Peyer's patch (tissue), 4 donors: Measurements from ENCODE around the gene ARHGAP31. TPM values are rescaled to one million over a fixed set of nuclear protein-coding genes. Genes with fewer than 3 reads are reported as not detected.

Experiments used
- DNase-seq, 3 donors: peaks; one replicate each; pipeline ENCODE4 v3.0.0-alpha.2; 2017 to 2019
- H3K27ac ChIP-seq, 4 donors: fragments of 200-600 bp; sonication (generic); one replicate each; pipeline ENCODE4 v1.5.1; 2016 to 2019
- H3K27me3 ChIP-seq, 2 donors: fragments of 200-600 bp; sonication (generic); one replicate each; pipeline ENCODE4 v1.5.1; 2019
- H3K36me3 ChIP-seq, 3 donors: fragments of 200-600 bp; sonication (generic); one replicate each; pipeline ENCODE4 v1.5.1; 2016 to 2019
- H3K4me1 ChIP-seq, 4 donors: fragments of 200-600 bp; sonication (generic); one replicate each; pipeline ENCODE4 v1.5.1; 2016 to 2019
- H3K4me3 ChIP-seq, 4 donors: fragments of 200-600 bp; sonication (generic); 1 replicate in 3 of 4; 2 replicates in 1 of 4; pipeline ENCODE4 v1.5.1; 2016 to 2019; ENCODE audit warnings: mild to moderate bottlenecking in 1 of 4
- H3K9me3 ChIP-seq, 4 donors: fragments of 200-600 bp; sonication (generic); one replicate each; pipeline ENCODE4 v1.5.1; 2016 to 2019; ENCODE audit warnings: mild to moderate bottlenecking in 1 of 4
- CTCF ChIP-seq, 6 experiments: fragments of 450-650 bp in 4 of 6; fragments of 200-600 bp in 2 of 6; sonication (generic) in 1 of 6; IDR thresholded peaks; one replicate each; pipeline ENCODE4 v1.5.1; 2017 to 2019; ENCODE audit warnings: antibody characterized with exemption in 6 of 6, mild to moderate bottlenecking in 3 of 6, moderate library complexity in 1 of 6
- POLR2A ChIP-seq, 2 donors: fragments of 450-650 bp; IDR thresholded peaks; one replicate each; pipeline ENCODE4 v1.5.1; 2017; ENCODE audit warnings: antibody characterized with exemption in 2 of 2, mild to moderate bottlenecking in 2 of 2, moderate library complexity in 2 of 2
- total RNA-seq, 4 donors: library from RNA; depleted of rRNA; stranded (reverse); fragments of >200 nt; gene quantifications; one replicate each; pipeline ENCODE4 v1.1.0, GENCODE V29; 2016

Gene ARHGAP31
- total RNA-seq, 4 donors from 2014 or later: 4.7 to 19.0 (median 10.1) TPM

GRCh38 chr3:119297169-119297568 lies 3.0 kb downstream of the ARHGAP31 start:
- Histone ChIP-seq H3K4me1 (peaks cover 0 to 16% (median 12%) of the 10 kb centered on the region in 4 donors), H3K36me3 (no peaks in the 10 kb centered on the region), H3K9me3 (no peaks in the 10 kb centered on the region), H3K27ac (peak overlapping the region in 1 of 4 donors; percentile 90), H3K27me3 (no peaks in the 10 kb centered on the region), H3K4me3 (no peak overlapping the region)
- no peak for TF ChIP-seq CTCF (IDR thresholded peaks at IDR 0.05)
- no peak for TF ChIP-seq POLR2A (IDR thresholded peaks at IDR 0.05)
- no peak for DNase-seq

- Histone ChIP-seq H3K36me3 (no peaks in the 10 kb centered on the region), H3K9me3 (no peaks in the 10 kb centered on the region), H3K4me3 (no peak overlapping the region), H3K4me1 (peaks cover 0 to 18% (median 6%) of the 10 kb centered on the region in 4 donors), H3K27me3 (no peaks in the 10 kb centered on the region), H3K27ac (peak overlapping the region in 1 of 4 donors; percentile 90)
- no peak for DNase-seq
- TF ChIP-seq POLR2A (IDR thresholded peaks at IDR 0.05) (no peak), CTCF (IDR thresholded peaks at IDR 0.05) (no peak)
Observed at GRCh38 chr3:119298565-119298941, 4.4 kb downstream of the ARHGAP31 start.

- Histone ChIP-seq H3K27ac (peak overlapping the region in 1 of 4 donors; percentile 69), H3K4me1 (peaks cover 0 to 18% (median 4%) of the 10 kb centered on the region in 4 donors), H3K27me3 (no peaks in the 10 kb centered on the region), H3K36me3 (no peaks in the 10 kb centered on the region), H3K4me3 (no peak overlapping the region), H3K9me3 (no peaks in the 10 kb centered on the region)
- no peak for DNase-seq
- TF ChIP-seq CTCF (IDR thresholded peaks at IDR 0.05) (no peak), POLR2A (IDR thresholded peaks at IDR 0.05) (no peak)
Observed at GRCh38 chr3:119300991-119301391, 6.8 kb downstream of the ARHGAP31 start.

GRCh38 chr3:119301662-119302061 lies 7.5 kb downstream of the ARHGAP31 start:
- Histone ChIP-seq H3K4me3 (no peak overlapping the region), H3K36me3 (no peaks in the 10 kb centered on the region), H3K27me3 (no peaks in the 10 kb centered on the region), H3K27ac (peak overlapping the region in 2 of 4 donors; percentile 1 to 69), H3K9me3 (no peaks in the 10 kb centered on the region), H3K4me1 (peaks cover 0 to 12% (median 3%) of the 10 kb centered on the region in 4 donors)
- DNase-seq: peak in 1 of 3 donors; percentile 44
- no peak for TF ChIP-seq CTCF (IDR thresholded peaks at IDR 0.05)
- TF ChIP-seq POLR2A (IDR thresholded peaks at IDR 0.05): no peak

GRCh38 chr3:119302697-119303551 lies 8.7 kb downstream of the ARHGAP31 start:
- DNase-seq: peak in 1 of 3 donors; percentile 51
- Histone ChIP-seq H3K27ac (peak overlapping the region in 2 of 4 donors; percentile 17 to 69), H3K27me3 (no peaks in the 10 kb centered on the region), H3K4me3 (no peak overlapping the region), H3K9me3 (no peaks in the 10 kb centered on the region), H3K4me1 (peaks cover 0 to 11% (median 3%) of the 10 kb centered on the region in 4 donors), H3K36me3 (no peaks in the 10 kb centered on the region)
- TF ChIP-seq POLR2A (IDR thresholded peaks at IDR 0.05): no peak
- no peak for TF ChIP-seq CTCF (IDR thresholded peaks at IDR 0.05)
